Upper lobe of left lung (tissue), 6 donors: ENCODE data around the gene ACOT12. TPM values are rescaled to one million over a fixed set of nuclear protein-coding genes. Genes with fewer than 3 reads are reported as not detected.

ENCODE experiments used
- ATAC-seq, 2 donors: fragments of 200-7000 bp; cut with Tn5 transposase; one replicate each; pipeline ENCODE4 v1.9.1; 2022; ENCODE audit warnings: mild to moderate bottlenecking in 2 of 2, moderate library complexity in 2 of 2; ENCODE audit not compliant: low FRiP score in 2 of 2
- DNase-seq, 2 donors: peaks; one replicate each; pipeline ENCODE4 v3.0.0-alpha.2; 2019 to 2020
- H3K27ac ChIP-seq, 4 donors: fragments of 200-600 bp; sonication (generic); one replicate each; pipeline ENCODE4 v1.5.1; 2016 to 2019
- H3K27me3 ChIP-seq, 4 donors: fragments of 200-600 bp; sonication (generic); one replicate each; pipeline ENCODE4 v1.5.1; 2017 to 2019
- H3K36me3 ChIP-seq, 4 donors: fragments of 200-600 bp; sonication (generic); one replicate each; pipeline ENCODE4 v1.5.1; 2016 to 2019
- H3K4me1 ChIP-seq, 4 donors: fragments of 200-600 bp; sonication (generic); one replicate each; pipeline ENCODE4 v1.5.1; 2018 to 2019
- H3K4me3 ChIP-seq, 4 donors: fragments of 200-600 bp; sonication (generic); one replicate each; pipeline ENCODE4 v1.5.1; 2017 to 2019; ENCODE audit warnings: mild to moderate bottlenecking in 2 of 4, moderate library complexity in 1 of 4
- H3K9me3 ChIP-seq, 4 donors: fragments of 200-600 bp; sonication (generic); one replicate each; pipeline ENCODE4 v1.5.1; 2018 to 2019
- CTCF ChIP-seq, 6 experiments: fragments of 450-650 bp in 4 of 6; fragments of 200-600 bp in 2 of 6; sonication (generic) in 2 of 6; IDR thresholded peaks; one replicate each; pipeline ENCODE4 v1.5.1; 2016 to 2019; ENCODE audit warnings: antibody characterized with exemption in 6 of 6
- EP300 ChIP-seq, 4 donors: sonication (generic); formaldehyde crosslinking; IDR thresholded peaks; one replicate each; pipeline ENCODE4 v1.5.1; 2017; ENCODE audit warnings: antibody characterized with exemption in 4 of 4, control low read depth in 2 of 4
- POLR2A ChIP-seq, 4 donors: fragments of 450-650 bp; IDR thresholded peaks; one replicate each; pipeline ENCODE4 v1.5.1; 2016 to 2017; ENCODE audit warnings: antibody characterized with exemption in 4 of 4, mild to moderate bottlenecking in 2 of 4
- POLR2AphosphoS5 ChIP-seq, 2 donors: sonication (generic); formaldehyde crosslinking; IDR thresholded peaks; one replicate each; pipeline ENCODE4 v1.5.1; 2017; ENCODE audit warnings: antibody characterized with exemption in 2 of 2
- WGBS, 2 donors: methylation state at CpG; one replicate each; pipeline ENCODE4 v1.1.5; 2017 to 2018; 5-methylcytosine and 5-hydroxymethylcytosine counted together
- total RNA-seq, 6 donors: library from RNA; depleted of rRNA in 4 of 6; stranded (reverse); fragments of >200 nt in 4 of 6; gene quantifications; one replicate each; pipeline versions ENCODE4 v1.1.0 to v1.2.1, GENCODE V29; 2016 to 2021
- donor health status: DM: no; HTN: no; CAD: no; lungs with moderate emphysema.
- donor health status: DM: no; HTN: yes; CAD: no; lungs with severe emphysema.

The ACOT12 gene
- total RNA-seq, 6 donors from 2014 or later = not detected

GRCh38 chr5:81359881-81360280 lies 34.1 kb downstream of the ACOT12 start:
- DNase-seq = no peak
- no peaks in the 10 kb centered on the region for H3K4me1 ChIP-seq
- no peak overlapping the region for H3K4me3 ChIP-seq
- no peaks in the 10 kb centered on the region for H3K27me3 ChIP-seq
- no peak for TF ChIP-seq CTCF (IDR thresholded peaks at IDR 0.05)
- no peak for TF ChIP-seq EP300 (IDR thresholded peaks at IDR 0.05)
- TF ChIP-seq POLR2A (IDR thresholded peaks at IDR 0.05) = no peak
- no peak for TF ChIP-seq POLR2AphosphoS5 (IDR thresholded peaks at IDR 0.05)
- H3K27ac ChIP-seq = no peak overlapping the region
- 81 to 86% methylated on average over 2 of the region's 2 CpGs for WGBS, 2 donors
- no peaks in the 10 kb centered on the region for H3K36me3 ChIP-seq
- ATAC-seq = no peak
- no peaks in the 10 kb centered on the region for H3K9me3 ChIP-seq

GRCh38 chr5:81359108-81359507 lies 34.8 kb downstream of the ACOT12 start:
- Histone ChIP-seq H3K4me1 (no peaks in the 10 kb centered on the region), H3K9me3 (no peaks in the 10 kb centered on the region), H3K27ac (no peak overlapping the region), H3K36me3 (no peaks in the 10 kb centered on the region), H3K4me3 (no peak overlapping the region), H3K27me3 (no peaks in the 10 kb centered on the region)
- ATAC-seq (no peak), DNase-seq (no peak)
- 49 to 55% methylated on average over 5 of the region's 5 CpGs for WGBS, 2 donors
- TF ChIP-seq CTCF (IDR thresholded peaks at IDR 0.05) (no peak), POLR2AphosphoS5 (IDR thresholded peaks at IDR 0.05) (no peak), EP300 (IDR thresholded peaks at IDR 0.05) (no peak), POLR2A (IDR thresholded peaks at IDR 0.05) (no peak)

GRCh38 chr5:81355291-81356251 lies 38.4 kb downstream of the ACOT12 start:
- no peaks in the 10 kb centered on the region for H3K27me3 ChIP-seq
- H3K36me3 ChIP-seq = no peaks in the 10 kb centered on the region
- no peaks in the 10 kb centered on the region for H3K9me3 ChIP-seq
- no peak for DNase-seq
- H3K4me3 ChIP-seq = no peak overlapping the region
- TF ChIP-seq EP300 (IDR thresholded peaks at IDR 0.05) = no peak
- no peak for TF ChIP-seq POLR2AphosphoS5 (IDR thresholded peaks at IDR 0.05)
- no peak for TF ChIP-seq POLR2A (IDR thresholded peaks at IDR 0.05)
- TF ChIP-seq CTCF (IDR thresholded peaks at IDR 0.05) = no peak
- WGBS, 2 donors = 72 to 86% methylated on average over 11 of the region's 11 CpGs
- no peak for ATAC-seq
- no peaks in the 10 kb centered on the region for H3K4me1 ChIP-seq
- no peak overlapping the region for H3K27ac ChIP-seq

- Histone ChIP-seq H3K9me3 (no peaks in the 10 kb centered on the region), H3K4me1 (no peaks in the 10 kb centered on the region), H3K36me3 (no peaks in the 10 kb centered on the region), H3K4me3 (no peak overlapping the region), H3K27me3 (no peaks in the 10 kb centered on the region), H3K27ac (no peak overlapping the region)
- TF ChIP-seq POLR2A (IDR thresholded peaks at IDR 0.05) = no peak
- TF ChIP-seq EP300 (IDR thresholded peaks at IDR 0.05) = no peak
- no peak for TF ChIP-seq CTCF (IDR thresholded peaks at IDR 0.05)
- TF ChIP-seq POLR2AphosphoS5 (IDR thresholded peaks at IDR 0.05) = no peak
- ATAC-seq = no peak
- WGBS, 2 donors = 73 to 82% methylated on average over 2 of the region's 2 CpGs
- no peak for DNase-seq
These were observed 39.8 kb downstream of the ACOT12 start for GRCh38 chr5:81354093-81354492.
